B cell (primary cell): ENCODE measurements around the gene C12orf56. TPM values are rescaled to one million over a fixed set of nuclear protein-coding genes. Genes with fewer than 3 reads are reported as not detected.

Experiments
- ATAC-seq: fragments of 200-7000 bp; cut with Tn5 transposase; one replicate; pipeline ENCODE4 v1.10.0; 2021; ENCODE audit warnings: low read depth, mild to moderate bottlenecking, moderate number of reproducible peaks, moderate library complexity
- CTCF ChIA-PET: fragments of 350-600 bp; sonication (Branson Sonifier 250); formaldehyde crosslinking; loops from one replicate; lab custom pipeline; 2021; ENCODE audit warnings: antibody characterized with exemption, inconsistent platforms; lab: Charles Lee
- POLR2A ChIA-PET: fragments of 350-600 bp; sonication (Branson Sonifier 250); formaldehyde crosslinking; loops from one replicate; lab custom pipeline; 2021; ENCODE audit warnings: antibody characterized with exemption; lab: Charles Lee
- DNase-seq: peaks from one replicate; pipeline ENCODE4 v3.0.0; 2013
- H2AFZ ChIP-seq: 2 replicates; pipeline ENCODE4 v1.6.1; 2012; ENCODE audit warnings: mild to moderate bottlenecking, low read depth, low read length; ENCODE audit not compliant: insufficient read depth, poor library complexity, severe bottlenecking
- H3K27ac ChIP-seq, 2 donors: 1 replicate in 1 of 2; 2 replicates in 1 of 2; pipeline ENCODE4 v1.5.1; 2012 to 2013; ENCODE audit warnings: low read length in 2 of 2, mild to moderate bottlenecking in 2 of 2, moderate library complexity in 1 of 2
- H3K27me3 ChIP-seq, 4 experiments: fragments of 200-600 bp in 1 of 4; sonication (generic) in 1 of 4; replicated peaks in 1 of 4; 1 replicate in 2 of 4; 2 replicates in 2 of 4; pipeline versions ENCODE4 v1.6.1 to v1.7.0; 2013 to 2016; ENCODE audit warnings: low read length in 3 of 4, mild to moderate bottlenecking in 2 of 4, mixed read lengths in 1 of 4, moderate library complexity in 1 of 4; ENCODE audit not compliant: insufficient read depth in 4 of 4, control insufficient read depth in 3 of 4; ENCODE audit errors: control extremely low read depth in 1 of 4
- H3K36me3 ChIP-seq, 2 experiments: replicated peaks in 1 of 2; 1 replicate in 1 of 2; 2 replicates in 1 of 2; pipeline versions ENCODE4 v1.6.1 to v1.7.1; 2013; ENCODE audit warnings: low read length in 1 of 2; ENCODE audit not compliant: insufficient read depth in 2 of 2, control insufficient read depth in 1 of 2; ENCODE audit errors: control extremely low read depth in 1 of 2, extremely low read depth in 1 of 2
- H3K4me1 ChIP-seq, 2 donors: fragments of 200-600 bp in 1 of 2; sonication (generic) in 1 of 2; 1 replicate in 1 of 2; 2 replicates in 1 of 2; pipeline versions ENCODE4 v1.5.1 to v1.6.1; 2013 to 2017; ENCODE audit warnings: low read length in 2 of 2; ENCODE audit not compliant: control insufficient read depth in 2 of 2, insufficient read depth in 2 of 2
- H3K4me2 ChIP-seq: replicated peaks from 2 replicates; pipeline ENCODE3; 2012; ENCODE audit warnings: mild to moderate bottlenecking, low read depth, low read length; ENCODE audit not compliant: poor library complexity, severe bottlenecking
- H3K4me3 ChIP-seq, 5 experiments: fragments of 200-600 bp in 1 of 5; sonication (generic) in 1 of 5; 1 replicate in 3 of 5; 2 replicates in 2 of 5; pipeline versions ENCODE4 v1.5.1 to v1.7.0; 2011 to 2016; ENCODE audit warnings: low read length in 4 of 5, mild to moderate bottlenecking in 4 of 5, low read depth in 2 of 5, control low read depth in 1 of 5, moderate library complexity in 1 of 5; ENCODE audit not compliant: insufficient read depth in 1 of 5; ENCODE audit errors: control extremely low read depth in 1 of 5, extremely low read depth in 1 of 5
- H3K79me2 ChIP-seq: fragments of 200-600 bp; sonication (generic); one replicate; pipeline ENCODE4 v1.6.0; 2016; ENCODE audit warnings: low read length; ENCODE audit not compliant: control insufficient read depth, insufficient read depth
- H3K9ac ChIP-seq: fragments of 200-600 bp; sonication (generic); 2 replicates; pipeline ENCODE4 v1.6.1; 2017; ENCODE audit warnings: mild to moderate bottlenecking, low read length, moderate library complexity
- H3K9me3 ChIP-seq, 3 donors: one replicate each; pipeline versions ENCODE4 v1.6.1 to v1.7.1; 2013; ENCODE audit warnings: low read length in 2 of 3; ENCODE audit not compliant: control insufficient read depth in 2 of 3, insufficient read depth in 1 of 3; ENCODE audit errors: control extremely low read depth in 1 of 3
- H4K20me1 ChIP-seq: 2 replicates; pipeline ENCODE4 v1.6.0; 2012; ENCODE audit warnings: mild to moderate bottlenecking, low read length; ENCODE audit not compliant: insufficient read depth, control insufficient read depth, poor library complexity, severe bottlenecking
- H3K27ac Mint-ChIP-seq: one replicate; pipeline ENCODE4 v1.8.0; 2021; ENCODE audit warnings: mixed read lengths
- H3K27me3 Mint-ChIP-seq: one replicate; pipeline ENCODE4 v1.8.0; 2021; ENCODE audit warnings: mixed read lengths
- H3K4me1 Mint-ChIP-seq: one replicate; pipeline ENCODE4 v1.8.0; 2021; ENCODE audit warnings: mixed read lengths
- H3K4me3 Mint-ChIP-seq: one replicate; pipeline ENCODE4 v1.8.0; 2021; ENCODE audit warnings: mixed read lengths
- H3K9me3 Mint-ChIP-seq: one replicate; pipeline ENCODE4 v1.8.0; 2022; ENCODE audit warnings: mixed read lengths; ENCODE audit not compliant: insufficient read depth
- EZH2 ChIP-seq: IDR thresholded peaks from 2 replicates; pipeline ENCODE4 v1.6.1; 2012; ENCODE audit warnings: borderline replicate concordance, low read depth, mild to moderate bottlenecking, moderate library complexity, low read length; ENCODE audit not compliant: insufficient read depth, poor library complexity, severe bottlenecking
- WGBS: methylation state at CpG from one replicate; pipeline ENCODE4 v1.1.5; 2013; ENCODE audit warnings: missing lambda C conversion rate; ENCODE audit not compliant: insufficient coverage; 5-methylcytosine and 5-hydroxymethylcytosine counted together
- intact Hi-C: fragments of 100-400 bp; cut with micrococcal nuclease; formaldehyde crosslinking; loops from one replicate; pipeline ENCODE4 v1.10.0; 2022
- polyA plus RNA-seq: library from polyadenylated mRNA; depleted of rRNA; stranded (reverse); fragments of >200 nt; gene quantifications from 2 replicates; pipeline ENCODE4 v1.2.3, GENCODE V29; 2012
- total RNA-seq, 2 donors: library from RNA; stranded (reverse); fragments of 120-200 nt in 1 of 2; gene quantifications; 1 replicate in 1 of 2; 2 replicates in 1 of 2; pipeline versions ENCODE4 v1.2.3 to v1.2.4, GENCODE V29; 2013 to 2022
- TF ChIP-seq, protein P1 (sequence below): fragments of 200-600 bp; IDR thresholded peaks from one replicate; pipeline ENCODE4 v1.8.0; 2022; ENCODE audit warnings: antibody characterized with exemption, mild to moderate bottlenecking

The C12orf56 gene
- total and polyA plus RNA-seq, 2 donors (not counting 1 experiment from before 2014, with no cell fraction given) = not detected

- no peak overlapping the region for H3K9ac ChIP-seq
- H3K36me3 ChIP-seq = peaks cover 6 to 43% of the 10 kb centered on the region in 2 experiments
- no peak overlapping the region for H3K4me2 ChIP-seq
- H3K9me3 ChIP-seq = no peaks in the 10 kb centered on the region
- no CpG with 5 or more reads among the region's 2 CpGs for WGBS
- H3K27ac Mint-ChIP-seq = no peak overlapping the region
- TF ChIP-seq EZH2 = no peak
- TF ChIP-seq, protein P1, sequence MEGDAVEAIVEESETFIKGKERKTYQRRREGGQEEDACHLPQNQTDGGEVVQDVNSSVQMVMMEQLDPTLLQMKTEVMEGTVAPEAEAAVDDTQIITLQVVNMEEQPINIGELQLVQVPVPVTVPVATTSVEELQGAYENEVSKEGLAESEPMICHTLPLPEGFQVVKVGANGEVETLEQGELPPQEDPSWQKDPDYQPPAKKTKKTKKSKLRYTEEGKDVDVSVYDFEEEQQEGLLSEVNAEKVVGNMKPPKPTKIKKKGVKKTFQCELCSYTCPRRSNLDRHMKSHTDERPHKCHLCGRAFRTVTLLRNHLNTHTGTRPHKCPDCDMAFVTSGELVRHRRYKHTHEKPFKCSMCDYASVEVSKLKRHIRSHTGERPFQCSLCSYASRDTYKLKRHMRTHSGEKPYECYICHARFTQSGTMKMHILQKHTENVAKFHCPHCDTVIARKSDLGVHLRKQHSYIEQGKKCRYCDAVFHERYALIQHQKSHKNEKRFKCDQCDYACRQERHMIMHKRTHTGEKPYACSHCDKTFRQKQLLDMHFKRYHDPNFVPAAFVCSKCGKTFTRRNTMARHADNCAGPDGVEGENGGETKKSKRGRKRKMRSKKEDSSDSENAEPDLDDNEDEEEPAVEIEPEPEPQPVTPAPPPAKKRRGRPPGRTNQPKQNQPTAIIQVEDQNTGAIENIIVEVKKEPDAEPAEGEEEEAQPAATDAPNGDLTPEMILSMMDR = no peak
- H3K27me3 ChIP-seq = no peaks in the 10 kb centered on the region
- peaks cover under 1% of the 10 kb centered on the region for H3K79me2 ChIP-seq
- intact Hi-C loops = no loop called here
- ATAC-seq = no peak
- no peak for DNase-seq
- no peaks in the 10 kb centered on the region for H3K9me3 Mint-ChIP-seq
- ChIA-PET CTCF (interaction anchor here (0.7 kb wide), 1 partner anchor 12 kb away, joined by 3 read pairs; no protein-coding TSS in a partner anchor), POLR2A (no interaction called here)
- no peaks in the 10 kb centered on the region for H3K4me1 Mint-ChIP-seq
- no peak overlapping the region for H3K27ac ChIP-seq
- H3K4me1 ChIP-seq = no peaks in the 10 kb centered on the region
- no peaks in the 10 kb centered on the region for H3K27me3 Mint-ChIP-seq
- H3K4me3 ChIP-seq = no peak overlapping the region
- H4K20me1 ChIP-seq = no peaks in the 10 kb centered on the region
- H3K4me3 Mint-ChIP-seq = no peak overlapping the region
- no peak overlapping the region for H2AFZ ChIP-seq
Observed at GRCh38 chr12:64412459-64412858, 21.9 kb upstream of the C12orf56 start.

GRCh38 chr12:64411427-64411826 lies 20.9 kb upstream of the C12orf56 start:
- Histone ChIP-seq H3K79me2 (peaks cover 9% of the 10 kb centered on the region), H3K27ac (no peak overlapping the region), H2AFZ (no peak overlapping the region), H3K9ac (no peak overlapping the region), H4K20me1 (no peaks in the 10 kb centered on the region), H3K4me1 (no peaks in the 10 kb centered on the region), H3K4me3 (no peak overlapping the region), H3K4me2 (no peak overlapping the region), H3K36me3 (peaks cover 6 to 35% of the 10 kb centered on the region in 2 experiments), H3K9me3 (no peaks in the 10 kb centered on the region), H3K27me3 (no peaks in the 10 kb centered on the region)
- Mint-ChIP-seq H3K4me3 (no peak overlapping the region), H3K27me3 (no peaks in the 10 kb centered on the region), H3K4me1 (no peaks in the 10 kb centered on the region), H3K27ac (no peak overlapping the region), H3K9me3 (no peaks in the 10 kb centered on the region)
- POLR2A ChIA-PET = interaction anchor here (0.5 kb wide), 1 partner anchor 72 kb away, joined by 3 read pairs; no protein-coding TSS in a partner anchor
- WGBS = no CpG with 5 or more reads among the region's 2 CpGs
- no peak for ATAC-seq
- CTCF ChIA-PET = no interaction called here
- TF ChIP-seq, protein P1 = no peak
- no peak for DNase-seq
- intact Hi-C loops = no loop called here
